Loucy (cell line): Measurements from ENCODE around the gene C1orf141.

ENCODE experiments used
- H2AFZ ChIP-seq: fragments of 200-600 bp; sonication (generic); 2 replicates; pipeline ENCODE4 v1.6.0; 2016; ENCODE audit warnings: antibody characterized with exemption, mild to moderate bottlenecking, low read length, moderate library complexity
- H3F3A ChIP-seq: fragments of 200-600 bp; 2 replicates; pipeline ENCODE4 v1.6.0; 2016; ENCODE audit warnings: antibody characterized with exemption, low read depth, mild to moderate bottlenecking
- H3K27me3 ChIP-seq: fragments of 200-600 bp; sonication (generic); 2 replicates; pipeline ENCODE4 v1.6.1; 2014; ENCODE audit warnings: low read length, mild to moderate bottlenecking; ENCODE audit not compliant: insufficient read depth, poor library complexity, severe bottlenecking
- H3K36me3 ChIP-seq: fragments of 200-600 bp; sonication (generic); 2 replicates; pipeline ENCODE4 v1.6.1; 2016; ENCODE audit warnings: low read length; ENCODE audit not compliant: insufficient read depth
- H3K4me1 ChIP-seq: fragments of 200-600 bp; sonication (generic); 2 replicates; pipeline ENCODE4 v1.5.1; 2014; ENCODE audit warnings: low read length, mild to moderate bottlenecking; ENCODE audit not compliant: insufficient read depth, poor library complexity, severe bottlenecking
- H3K4me2 ChIP-seq: fragments of 200-600 bp; sonication (generic); 2 replicates; pipeline ENCODE4 v1.6.0; 2014; ENCODE audit warnings: antibody characterized with exemption, low read length, low read depth, mild to moderate bottlenecking; ENCODE audit not compliant: poor library complexity, severe bottlenecking
- H3K4me3 ChIP-seq: fragments of 200-600 bp; sonication (generic); 2 replicates; pipeline ENCODE4 v1.5.1; 2014; ENCODE audit warnings: low read length, mild to moderate bottlenecking, mixed read lengths; ENCODE audit not compliant: poor library complexity, severe bottlenecking
- H3K79me2 ChIP-seq: fragments of 200-600 bp; sonication (generic); 2 replicates; pipeline ENCODE4 v1.6.1; 2014; ENCODE audit warnings: low read length; ENCODE audit not compliant: insufficient read depth
- H3K9ac ChIP-seq: fragments of 200-600 bp; sonication (generic); 2 replicates; pipeline ENCODE4 v1.6.0; 2014; ENCODE audit warnings: mild to moderate bottlenecking, low read depth, low read length, moderate library complexity; ENCODE audit not compliant: poor library complexity, severe bottlenecking
- H3K9me2 ChIP-seq: fragments of 200-600 bp; sonication (generic); replicated peaks from 2 replicates; pipeline ENCODE4 v1.6.1; 2016; ENCODE audit warnings: low read depth, low read length, mixed read lengths
- H3K9me3 ChIP-seq: fragments of 200-600 bp; sonication (generic); 2 replicates; pipeline ENCODE4 v1.6.1; 2014; ENCODE audit warnings: mild to moderate bottlenecking, antibody characterized with exemption, low read length, low read depth; ENCODE audit not compliant: insufficient read depth
- H4K20me1 ChIP-seq: fragments of 200-600 bp; sonication (generic); 2 replicates; pipeline ENCODE4 v1.6.0; 2014; ENCODE audit warnings: antibody characterized with exemption, low read length, mild to moderate bottlenecking; ENCODE audit not compliant: insufficient read depth, poor library complexity, severe bottlenecking
- CTCF ChIP-seq: fragments of 200-600 bp; sonication (generic); conservative IDR thresholded peaks from 2 replicates; pipeline ENCODE4 v1.5.1; 2014; ENCODE audit warnings: mild to moderate bottlenecking, antibody characterized with exemption, low read length
- EZH2phosphoT487 ChIP-seq: fragments of 200-600 bp; IDR thresholded peaks from 2 replicates; pipeline ENCODE4 v1.6.1; 2018; ENCODE audit warnings: antibody characterized with exemption, mild to moderate bottlenecking, moderate library complexity, borderline replicate concordance

The C1orf141 gene

DNA sequence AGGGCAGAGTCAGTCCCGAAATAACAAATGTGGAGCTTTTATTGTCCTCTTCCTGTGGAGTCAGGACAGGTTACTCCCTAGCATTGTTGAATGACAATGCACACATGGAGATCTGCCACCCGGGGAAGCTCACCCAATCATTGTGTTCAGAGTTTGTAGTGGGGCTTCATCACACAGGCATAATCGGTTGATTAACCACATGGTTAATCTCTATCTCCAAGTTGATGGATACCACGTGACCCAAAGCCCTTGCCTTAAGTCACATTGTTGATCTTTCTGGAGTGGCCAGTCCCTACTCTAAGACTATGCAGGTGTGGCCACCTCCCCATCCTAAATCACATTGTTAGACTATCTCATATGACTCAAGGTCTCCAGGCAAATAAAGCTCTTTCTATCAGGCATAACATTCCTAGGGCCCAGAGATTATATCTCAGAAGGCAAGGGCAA lies 2.6 kb upstream of the C1orf141 start:
- TF ChIP-seq EZH2phosphoT487 (no peak), CTCF (no peak)
- Histone ChIP-seq H3K9ac (no peak overlapping the region), H3F3A (no peaks in the 10 kb centered on the region), H3K4me1 (no peaks in the 10 kb centered on the region), H3K36me3 (no peaks in the 10 kb centered on the region), H2AFZ (no peak overlapping the region), H3K9me3 (no peaks in the 10 kb centered on the region), H3K9me2 (no peaks in the 10 kb centered on the region), H3K79me2 (no peaks in the 10 kb centered on the region), H4K20me1 (no peaks in the 10 kb centered on the region), H3K4me2 (no peak overlapping the region), H3K4me3 (no peak overlapping the region), H3K27me3 (no peaks in the 10 kb centered on the region)

- H3F3A ChIP-seq, result no peaks in the 10 kb centered on the region
- no peaks in the 10 kb centered on the region for H3K9me2 ChIP-seq
- H3K4me2 ChIP-seq, result no peak overlapping the region
- no peaks in the 10 kb centered on the region for H3K27me3 ChIP-seq
- no peaks in the 10 kb centered on the region for H3K36me3 ChIP-seq
- TF ChIP-seq EZH2phosphoT487 (no peak), CTCF (no peak)
- H3K4me3 ChIP-seq, result no peak overlapping the region
- no peaks in the 10 kb centered on the region for H3K79me2 ChIP-seq
- no peak overlapping the region for H2AFZ ChIP-seq
- no peaks in the 10 kb centered on the region for H3K4me1 ChIP-seq
- no peaks in the 10 kb centered on the region for H4K20me1 ChIP-seq
- no peaks in the 10 kb centered on the region for H3K9me3 ChIP-seq
- H3K9ac ChIP-seq, result no peak overlapping the region
These were observed 584 bp upstream of the C1orf141 start for GRCh38 chr1:67135354-67135753.

GRCh38 chr1:67133177-67133576 lies 1.6 kb downstream of the C1orf141 start:
- Histone ChIP-seq H3K4me2 (no peak overlapping the region), H2AFZ (no peak overlapping the region)

More at GRCh38 chr1:67133177-67133576, 1.6 kb downstream of the C1orf141 start:
- no peak for TF ChIP-seq EZH2phosphoT487
- TF ChIP-seq CTCF, result no peak
- Histone ChIP-seq H4K20me1 (no peaks in the 10 kb centered on the region), H3K9me2 (no peaks in the 10 kb centered on the region), H3K4me3 (no peak overlapping the region), H3K36me3 (no peaks in the 10 kb centered on the region), H3K9ac (no peak overlapping the region), H3K9me3 (no peaks in the 10 kb centered on the region), H3K4me1 (no peaks in the 10 kb centered on the region), H3K79me2 (no peaks in the 10 kb centered on the region), H3F3A (no peaks in the 10 kb centered on the region), H3K27me3 (no peaks in the 10 kb centered on the region)
